Measurements from ENCODE around the gene FAT2.
"Not testable (repeated sequence)": the region's sequence is repeated elsewhere in the genome, so short reads cannot be mapped to it uniquely, and the experiment has no call there.

FAT2 gene

GRCh38 chr5:151581347-151581746, 9.8 kb downstream of the FAT2 start:
- no peak for DNase-seq

GRCh38 chr5:151580858-151581257, 10.3 kb downstream of the FAT2 start:
- no peak for DNase-seq

- no peak for DNase-seq
These were observed 10.9 kb downstream of the FAT2 start for GRCh38 chr5:151580239-151580638.

- not testable (repeated sequence) for DNase-seq
These were observed 12.0 kb downstream of the FAT2 start for GRCh38 chr5:151579146-151579545.

GRCh38 chr5:151578326-151579025, 12.7 kb downstream of the FAT2 start:
- DNase-seq, result no peak

- no peak for DNase-seq
These were observed 13.6 kb downstream of the FAT2 start for GRCh38 chr5:151577566-151577965.

- DNase-seq, result no peak
These were observed 16.6 kb downstream of the FAT2 start for GRCh38 chr5:151574444-151574996.

GRCh38 chr5:151572657-151573368, 18.3 kb downstream of the FAT2 start:
- no peak for DNase-seq

GRCh38 chr5:151571270-151572173, 19.6 kb downstream of the FAT2 start:
- no peak for DNase-seq

GRCh38 chr5:151570512-151571269, 20.4 kb downstream of the FAT2 start:
- no peak for DNase-seq

GRCh38 chr5:151570058-151570457, 21.1 kb downstream of the FAT2 start:
- no peak for DNase-seq

- no peak for DNase-seq
These were observed 21.7 kb downstream of the FAT2 start for GRCh38 chr5:151569132-151570046.

- no peak for DNase-seq
These were observed 23.1 kb downstream of the FAT2 start for GRCh38 chr5:151568036-151568435.

GRCh38 chr5:151565971-151566370, 25.2 kb downstream of the FAT2 start:
- DNase-seq, result no peak

GRCh38 chr5:151562019-151562707, 29.0 kb downstream of the FAT2 start:
- no peak for DNase-seq

GRCh38 chr5:151557951-151558350, 33.2 kb downstream of the FAT2 start:
- no peak for DNase-seq

GRCh38 chr5:151557466-151557865, 33.7 kb downstream of the FAT2 start:
- DNase-seq, result no peak

GRCh38 chr5:151556806-151557205, 34.3 kb downstream of the FAT2 start:
- DNase-seq, result no peak

GRCh38 chr5:151555760-151556576, 35.2 kb downstream of the FAT2 start:
- DNase-seq, result no peak

GRCh38 chr5:151553695-151554094, 37.4 kb downstream of the FAT2 start:
- DNase-seq, result no peak

All from EL (cell line).